B cell (primary cell): Measurements from ENCODE around the gene BTRC. TPM values are rescaled to one million over a fixed set of nuclear protein-coding genes. Genes with fewer than 3 reads are reported as not detected.

Experiments used
- ATAC-seq: fragments of 200-7000 bp; cut with Tn5 transposase; one replicate; pipeline ENCODE4 v1.10.0; 2021; ENCODE audit warnings: low read depth, mild to moderate bottlenecking, moderate number of reproducible peaks, moderate library complexity
- CTCF ChIA-PET: fragments of 350-600 bp; sonication (Branson Sonifier 250); formaldehyde crosslinking; loops from one replicate; lab custom pipeline; 2021; ENCODE audit warnings: antibody characterized with exemption, inconsistent platforms; lab: Charles Lee
- POLR2A ChIA-PET: fragments of 350-600 bp; sonication (Branson Sonifier 250); formaldehyde crosslinking; loops from one replicate; lab custom pipeline; 2021; ENCODE audit warnings: antibody characterized with exemption; lab: Charles Lee
- DNase-seq: peaks from one replicate; pipeline ENCODE4 v3.0.0; 2013
- H2AFZ ChIP-seq: 2 replicates; pipeline ENCODE4 v1.6.1; 2012; ENCODE audit warnings: mild to moderate bottlenecking, low read depth, low read length; ENCODE audit not compliant: insufficient read depth, poor library complexity, severe bottlenecking
- H3K27ac ChIP-seq, 2 donors: 1 replicate in 1 of 2; 2 replicates in 1 of 2; pipeline ENCODE4 v1.5.1; 2012 to 2013; ENCODE audit warnings: low read length in 2 of 2, mild to moderate bottlenecking in 2 of 2, moderate library complexity in 1 of 2
- H3K27me3 ChIP-seq, 4 experiments: fragments of 200-600 bp in 1 of 4; sonication (generic) in 1 of 4; replicated peaks in 1 of 4; 1 replicate in 2 of 4; 2 replicates in 2 of 4; pipeline versions ENCODE4 v1.6.1 to v1.7.0; 2013 to 2016; ENCODE audit warnings: low read length in 3 of 4, mild to moderate bottlenecking in 2 of 4, mixed read lengths in 1 of 4, moderate library complexity in 1 of 4; ENCODE audit not compliant: insufficient read depth in 4 of 4, control insufficient read depth in 3 of 4; ENCODE audit errors: control extremely low read depth in 1 of 4
- H3K36me3 ChIP-seq, 2 experiments: replicated peaks in 1 of 2; 1 replicate in 1 of 2; 2 replicates in 1 of 2; pipeline versions ENCODE4 v1.6.1 to v1.7.1; 2013; ENCODE audit warnings: low read length in 1 of 2; ENCODE audit not compliant: insufficient read depth in 2 of 2, control insufficient read depth in 1 of 2; ENCODE audit errors: control extremely low read depth in 1 of 2, extremely low read depth in 1 of 2
- H3K4me1 ChIP-seq, 2 donors: fragments of 200-600 bp in 1 of 2; sonication (generic) in 1 of 2; 1 replicate in 1 of 2; 2 replicates in 1 of 2; pipeline versions ENCODE4 v1.5.1 to v1.6.1; 2013 to 2017; ENCODE audit warnings: low read length in 2 of 2; ENCODE audit not compliant: control insufficient read depth in 2 of 2, insufficient read depth in 2 of 2
- H3K4me2 ChIP-seq: replicated peaks from 2 replicates; pipeline ENCODE3; 2012; ENCODE audit warnings: mild to moderate bottlenecking, low read depth, low read length; ENCODE audit not compliant: poor library complexity, severe bottlenecking
- H3K4me3 ChIP-seq, 5 experiments: fragments of 200-600 bp in 1 of 5; sonication (generic) in 1 of 5; 1 replicate in 3 of 5; 2 replicates in 2 of 5; pipeline versions ENCODE4 v1.5.1 to v1.7.0; 2011 to 2016; ENCODE audit warnings: low read length in 4 of 5, mild to moderate bottlenecking in 4 of 5, low read depth in 2 of 5, control low read depth in 1 of 5, moderate library complexity in 1 of 5; ENCODE audit not compliant: insufficient read depth in 1 of 5; ENCODE audit errors: control extremely low read depth in 1 of 5, extremely low read depth in 1 of 5
- H3K79me2 ChIP-seq: fragments of 200-600 bp; sonication (generic); one replicate; pipeline ENCODE4 v1.6.0; 2016; ENCODE audit warnings: low read length; ENCODE audit not compliant: control insufficient read depth, insufficient read depth
- H3K9ac ChIP-seq: fragments of 200-600 bp; sonication (generic); 2 replicates; pipeline ENCODE4 v1.6.1; 2017; ENCODE audit warnings: mild to moderate bottlenecking, low read length, moderate library complexity
- H3K9me3 ChIP-seq, 3 donors: one replicate each; pipeline versions ENCODE4 v1.6.1 to v1.7.1; 2013; ENCODE audit warnings: low read length in 2 of 3; ENCODE audit not compliant: control insufficient read depth in 2 of 3, insufficient read depth in 1 of 3; ENCODE audit errors: control extremely low read depth in 1 of 3
- H4K20me1 ChIP-seq: 2 replicates; pipeline ENCODE4 v1.6.0; 2012; ENCODE audit warnings: mild to moderate bottlenecking, low read length; ENCODE audit not compliant: insufficient read depth, control insufficient read depth, poor library complexity, severe bottlenecking
- H3K27ac Mint-ChIP-seq: one replicate; pipeline ENCODE4 v1.8.0; 2021; ENCODE audit warnings: mixed read lengths
- H3K27me3 Mint-ChIP-seq: one replicate; pipeline ENCODE4 v1.8.0; 2021; ENCODE audit warnings: mixed read lengths
- H3K4me1 Mint-ChIP-seq: one replicate; pipeline ENCODE4 v1.8.0; 2021; ENCODE audit warnings: mixed read lengths
- H3K4me3 Mint-ChIP-seq: one replicate; pipeline ENCODE4 v1.8.0; 2021; ENCODE audit warnings: mixed read lengths
- H3K9me3 Mint-ChIP-seq: one replicate; pipeline ENCODE4 v1.8.0; 2022; ENCODE audit warnings: mixed read lengths; ENCODE audit not compliant: insufficient read depth
- CTCF ChIP-seq: fragments of 200-600 bp; IDR thresholded peaks from one replicate; pipeline ENCODE4 v1.8.0; 2022; ENCODE audit warnings: antibody characterized with exemption, mild to moderate bottlenecking
- EZH2 ChIP-seq: IDR thresholded peaks from 2 replicates; pipeline ENCODE4 v1.6.1; 2012; ENCODE audit warnings: borderline replicate concordance, low read depth, mild to moderate bottlenecking, moderate library complexity, low read length; ENCODE audit not compliant: insufficient read depth, poor library complexity, severe bottlenecking
- WGBS: methylation state at CpG from one replicate; pipeline ENCODE4 v1.1.5; 2013; ENCODE audit warnings: missing lambda C conversion rate; ENCODE audit not compliant: insufficient coverage; 5-methylcytosine and 5-hydroxymethylcytosine counted together
- intact Hi-C: fragments of 100-400 bp; cut with micrococcal nuclease; formaldehyde crosslinking; loops from one replicate; pipeline ENCODE4 v1.10.0; 2022
- polyA plus RNA-seq: library from polyadenylated mRNA; depleted of rRNA; stranded (reverse); fragments of >200 nt; gene quantifications from 2 replicates; pipeline ENCODE4 v1.2.3, GENCODE V29; 2012
- total RNA-seq, 2 donors: library from RNA; stranded (reverse); fragments of 120-200 nt in 1 of 2; gene quantifications; 1 replicate in 1 of 2; 2 replicates in 1 of 2; pipeline versions ENCODE4 v1.2.3 to v1.2.4, GENCODE V29; 2013 to 2022

Gene BTRC
- total and polyA plus RNA-seq, 2 donors (not counting 1 experiment from before 2014, with no cell fraction given), result 4.3 to 21.9 TPM

GRCh38 chr10:101380353-101381017 is 26.5 kb downstream of the BTRC start:
- DNase-seq, result no peak
- H3K9me3 Mint-ChIP-seq, result no peaks in the 10 kb centered on the region
- no peak overlapping the region for H2AFZ ChIP-seq
- H3K4me3 Mint-ChIP-seq, result no peak overlapping the region
- H3K9ac ChIP-seq, result no peak overlapping the region
- TF ChIP-seq EZH2, result no peak
- TF ChIP-seq CTCF, result no peak
- no peaks in the 10 kb centered on the region for H3K27me3 ChIP-seq
- CTCF ChIA-PET, result interaction anchor here (0.7 kb wide), 1 partner anchor 147 kb away, joined by 3 read pairs; no protein-coding TSS in a partner anchor
- ATAC-seq, result no peak
- no peak overlapping the region for H3K27ac ChIP-seq
- H3K27me3 Mint-ChIP-seq, result no peaks in the 10 kb centered on the region
- H3K4me3 ChIP-seq, result no peak overlapping the region
- no peaks in the 10 kb centered on the region for H3K36me3 ChIP-seq
- H3K4me1 ChIP-seq, result peaks cover 0 to 4% of the 10 kb centered on the region in 2 donors
- peaks cover 36% of the 10 kb centered on the region for H3K79me2 ChIP-seq
- 100% methylated on average over 2 of the region's 5 CpGs for WGBS
- H4K20me1 ChIP-seq, result peaks cover 3% of the 10 kb centered on the region
- H3K4me1 Mint-ChIP-seq, result peaks cover 32% of the 10 kb centered on the region
- no peak overlapping the region for H3K4me2 ChIP-seq
- no peaks in the 10 kb centered on the region for H3K9me3 ChIP-seq
- intact Hi-C loops, result no loop called here
- no peak overlapping the region for H3K27ac Mint-ChIP-seq
- POLR2A ChIA-PET, result no interaction called here

GRCh38 chr10:101385866-101386658 is 32.1 kb downstream of the BTRC start:
- Mint-ChIP-seq H3K4me1 (peaks cover 15% of the 10 kb centered on the region), H3K27ac (no peak overlapping the region), H3K4me3 (no peak overlapping the region), H3K27me3 (no peaks in the 10 kb centered on the region), H3K9me3 (no peaks in the 10 kb centered on the region)
- Histone ChIP-seq H4K20me1 (peaks cover 3% of the 10 kb centered on the region), H3K27me3 (no peaks in the 10 kb centered on the region), H3K4me1 (peaks cover 0 to 3% of the 10 kb centered on the region in 2 donors), H3K36me3 (no peaks in the 10 kb centered on the region), H2AFZ (no peak overlapping the region), H3K9me3 (no peaks in the 10 kb centered on the region), H3K79me2 (peaks cover 29% of the 10 kb centered on the region), H3K27ac (no peak overlapping the region), H3K4me3 (no peak overlapping the region), H3K9ac (no peak overlapping the region), H3K4me2 (no peak overlapping the region)
- no peak for TF ChIP-seq CTCF
- TF ChIP-seq EZH2, result no peak
- ChIA-PET CTCF (no interaction called here), POLR2A (no interaction called here)
- intact Hi-C loops, result no loop called here
- ATAC-seq (no peak), DNase-seq (no peak)
- WGBS, result no CpG with 5 or more reads among the region's 1 CpG
